Activated CD4-positive, alpha-beta T cell treated with anti-CD3 and anti-CD28 coated beads for 4 hours (primary cell): ENCODE measurements around the gene VPS54.
"Not testable (repeated sequence)": the region's sequence is repeated elsewhere in the genome, so short reads cannot be mapped to it uniquely, and the experiment has no call there.

Experiments used
- DNase-seq, 2 donors: peaks; one replicate each; pipeline ENCODE4 v3.0.0-alpha.2; 2020

Gene VPS54

DNA sequence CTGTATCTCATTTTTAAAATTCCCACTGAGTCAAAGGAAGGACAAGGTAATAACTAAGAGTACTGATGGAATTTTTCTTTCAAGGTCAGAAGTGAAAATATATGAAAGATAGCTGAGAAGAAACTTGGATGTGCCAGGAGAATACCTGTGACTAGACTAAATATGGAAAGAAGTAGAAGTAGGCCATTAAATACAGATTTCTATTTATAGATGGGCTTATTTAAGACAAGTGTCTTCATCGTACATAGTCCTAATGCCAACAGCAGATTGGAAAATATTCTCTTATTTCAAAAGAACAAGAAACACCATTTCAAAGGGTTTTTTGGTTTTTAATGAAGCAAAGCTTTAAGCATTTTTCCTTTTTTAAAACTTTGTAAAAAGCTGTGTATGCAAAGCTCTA lies 155.5 kb downstream of the VPS54 start:
- DNase-seq, result no peak

DNA sequence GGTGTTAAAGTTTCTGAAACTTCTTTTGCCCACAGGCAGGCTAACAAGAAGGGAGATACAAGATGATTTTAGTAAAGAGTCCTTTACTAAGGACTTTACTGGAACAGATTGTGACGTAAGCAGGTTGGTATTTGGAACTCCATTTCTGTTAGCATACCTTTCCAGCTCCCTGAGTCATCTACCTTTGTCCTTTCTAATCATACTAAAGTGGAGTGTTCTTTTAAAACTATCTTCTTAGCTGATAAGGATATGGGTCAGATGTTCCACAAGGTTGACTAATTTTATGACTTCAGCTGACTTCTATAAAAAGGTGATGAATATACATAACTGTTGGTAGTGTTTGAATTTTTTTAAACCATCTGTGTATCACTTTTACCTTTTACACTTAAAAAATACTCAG lies 156.4 kb downstream of the VPS54 start:
- no peak for DNase-seq

DNA sequence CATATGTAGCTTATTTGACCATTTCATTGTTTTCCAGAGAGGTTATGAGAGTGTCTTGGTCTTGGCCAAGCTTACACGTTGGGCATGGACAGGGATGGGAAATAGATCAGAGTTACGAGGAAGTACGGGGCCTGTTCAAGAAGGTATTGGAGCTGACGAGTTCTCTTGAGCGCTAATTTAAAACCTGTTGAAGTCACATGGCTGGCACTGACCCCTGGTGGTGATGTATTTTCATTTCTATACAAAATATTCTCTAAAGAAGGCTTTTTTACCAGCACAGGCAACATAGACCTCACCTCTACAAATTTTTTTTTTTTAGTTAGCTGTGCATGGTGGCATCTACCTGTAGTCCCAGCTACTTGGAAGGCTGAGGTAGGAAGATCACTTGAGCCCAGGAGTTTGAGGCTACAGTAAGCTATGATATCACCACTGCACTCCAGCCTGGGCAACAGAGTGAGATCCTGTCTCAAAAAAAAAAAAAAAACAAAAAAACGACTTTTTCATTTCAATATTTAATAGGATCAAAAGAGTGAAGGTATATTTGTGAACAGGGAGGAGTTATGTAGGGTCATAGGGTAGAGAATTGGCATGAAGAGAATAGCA lies 157.9 kb downstream of the VPS54 start:
- DNase-seq, result peak; percentile 60 to 73

DNA sequence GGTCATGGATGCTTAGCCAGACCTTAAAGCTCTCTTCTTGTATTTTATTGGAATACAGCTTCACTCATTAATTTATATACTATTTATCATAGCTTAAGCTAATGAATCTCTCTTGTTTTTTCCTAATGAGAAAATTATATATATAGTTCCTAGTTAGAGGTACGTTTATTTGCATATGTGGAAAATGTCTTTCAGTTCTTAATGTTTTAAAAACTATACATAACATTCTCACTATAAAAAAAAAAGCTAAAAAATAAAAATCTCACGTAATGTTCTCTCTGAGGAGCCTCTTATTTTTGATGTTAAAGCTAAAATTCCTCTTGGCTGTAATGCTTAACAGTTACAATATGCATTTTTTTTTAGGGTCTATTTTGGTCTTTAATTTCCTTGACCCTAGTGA lies 160.9 kb downstream of the VPS54 start:
- no peak for DNase-seq

DNA sequence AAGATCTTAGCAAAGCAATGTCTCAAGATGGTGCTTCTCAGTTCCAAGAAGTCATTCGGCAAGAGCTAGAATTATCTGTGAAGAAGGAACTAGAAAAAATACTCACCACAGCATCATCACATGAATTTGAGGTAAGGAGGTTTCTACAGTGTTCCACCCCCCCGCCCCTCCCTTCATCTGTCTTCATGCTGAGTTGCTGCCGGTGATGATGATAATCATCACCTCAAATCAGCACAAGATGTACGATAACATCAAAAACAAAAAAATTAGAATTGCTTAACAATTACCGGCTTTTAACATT lies 163.0 kb downstream of the VPS54 start:
- DNase-seq, result peak; percentile 38 to 58

DNA sequence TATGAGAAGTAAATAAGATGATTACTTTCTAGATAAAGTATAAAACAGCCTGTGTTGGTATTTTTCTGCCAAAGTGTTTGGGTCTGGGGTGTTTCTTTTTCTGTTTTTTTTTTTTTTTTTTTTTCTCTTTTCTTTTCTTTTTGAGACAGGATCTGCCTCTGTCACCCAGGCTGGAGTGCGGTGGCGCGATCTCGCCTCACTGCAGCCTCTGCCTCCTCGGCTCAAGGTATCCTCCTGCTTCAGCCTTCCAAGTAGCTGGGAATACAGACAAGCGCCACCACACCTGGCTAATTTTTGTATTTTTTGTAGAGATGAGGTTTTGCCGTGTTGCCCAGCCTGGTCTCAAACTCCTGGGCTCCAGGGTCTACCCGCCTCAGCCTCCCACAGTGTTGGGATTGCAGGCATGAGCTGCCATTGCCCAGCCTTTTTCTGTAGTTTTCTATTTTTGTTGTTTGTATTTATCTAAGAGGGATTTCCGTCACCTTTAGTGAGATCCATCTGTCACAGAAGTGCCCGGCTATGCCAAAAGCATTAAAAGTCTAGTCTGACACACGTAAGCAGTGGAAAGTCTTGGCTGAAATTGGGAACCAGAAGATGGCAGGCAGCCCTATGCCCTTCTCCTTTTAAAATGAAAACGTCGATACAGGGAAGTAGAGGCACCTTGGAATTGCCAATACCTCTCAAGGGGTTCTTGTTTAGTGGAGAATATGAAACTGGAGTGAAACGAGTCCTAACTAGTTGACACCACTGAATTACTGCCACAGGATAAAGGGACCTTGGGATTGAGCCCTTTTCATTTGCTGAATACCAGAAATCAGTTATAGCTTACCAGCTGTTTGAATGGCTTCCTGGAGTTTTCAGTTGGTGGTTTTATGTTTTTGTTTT lies 163.6 kb downstream of the VPS54 start:
- DNase-seq, result no peak

DNA sequence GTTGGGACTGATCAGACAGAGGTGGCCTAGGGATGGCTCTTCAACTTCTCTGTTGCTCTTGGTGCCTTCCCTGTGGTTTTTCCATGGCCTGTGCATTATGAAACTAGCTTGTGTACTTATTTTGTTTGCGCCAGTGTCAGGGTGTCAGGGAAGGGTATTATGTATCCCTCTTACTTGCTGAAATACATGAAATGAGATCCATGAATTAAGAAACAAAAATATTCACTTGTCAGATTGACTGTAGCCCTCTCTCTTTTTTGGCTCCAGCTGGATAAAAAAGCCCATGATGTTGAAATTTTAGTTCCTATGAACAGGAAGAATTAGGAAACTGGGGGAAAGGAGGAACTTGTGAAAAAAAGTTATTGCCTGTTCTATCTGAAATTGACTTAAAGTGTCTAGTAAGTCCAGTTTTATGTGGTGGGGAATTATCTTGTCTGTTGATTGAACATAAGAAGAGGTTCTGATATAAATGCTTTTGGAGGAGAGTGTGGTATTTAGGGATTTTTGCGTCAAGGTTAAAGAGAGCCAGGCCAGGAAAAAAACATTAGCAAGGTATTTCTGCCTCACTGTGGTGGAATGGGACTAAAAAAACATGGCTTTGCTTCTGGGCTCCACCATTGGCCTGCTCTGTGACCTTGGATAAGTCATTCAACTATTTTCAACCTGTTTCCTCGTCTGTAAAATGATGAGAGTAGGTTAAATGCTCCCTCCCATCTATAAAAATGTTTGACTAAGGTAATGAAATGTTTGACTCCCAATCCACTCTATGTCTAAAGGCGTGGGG lies 165.5 kb downstream of the VPS54 start:
- DNase-seq, result no peak

DNA sequence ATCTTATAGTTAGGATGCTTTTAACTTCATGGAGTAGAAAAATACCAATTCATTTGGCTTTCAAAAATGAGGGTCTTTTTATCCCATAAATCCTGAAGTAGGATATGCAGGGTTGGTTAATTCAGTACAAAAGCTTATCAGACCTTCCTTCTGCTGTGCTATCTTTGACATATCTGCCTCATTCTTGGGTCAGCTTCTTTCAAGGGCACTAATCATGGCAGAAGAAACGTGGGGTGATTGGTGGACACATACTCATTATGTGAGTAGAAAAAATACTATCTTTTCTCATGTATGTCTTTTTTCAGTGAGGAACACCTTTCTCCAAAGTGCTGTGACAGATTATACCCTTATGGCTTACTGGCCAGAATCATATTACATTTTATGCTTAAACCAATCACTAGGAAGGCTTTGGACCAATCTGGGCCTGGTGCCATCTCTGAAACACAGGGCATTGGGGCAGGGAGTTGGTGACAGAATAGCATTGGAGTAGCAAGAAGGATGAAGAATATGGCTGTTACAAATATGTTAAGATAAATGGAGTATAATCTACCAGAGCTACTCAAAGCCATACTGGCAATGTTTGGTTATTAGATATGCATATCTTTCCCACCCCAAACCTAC lies 167.4 kb downstream of the VPS54 start:
- DNase-seq, result no peak

DNA sequence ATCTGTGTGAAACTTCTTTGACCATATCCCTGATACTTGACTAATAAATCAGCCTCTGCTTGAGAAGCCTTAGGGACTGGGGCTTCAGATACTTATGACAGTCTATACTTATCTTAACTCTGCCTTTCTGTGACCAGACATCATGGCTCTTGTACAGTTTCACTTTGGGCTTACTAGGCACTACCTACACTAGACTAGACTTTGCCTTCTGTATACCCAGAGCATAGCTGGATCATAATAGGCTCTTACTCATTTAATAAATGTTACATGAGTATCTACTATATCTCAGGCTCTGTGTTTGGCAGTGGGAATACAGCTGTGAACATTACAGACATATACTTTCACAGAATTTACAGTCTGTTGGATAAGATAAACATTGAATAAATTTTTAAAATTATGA lies 168.6 kb downstream of the VPS54 start:
- no peak for DNase-seq

DNA sequence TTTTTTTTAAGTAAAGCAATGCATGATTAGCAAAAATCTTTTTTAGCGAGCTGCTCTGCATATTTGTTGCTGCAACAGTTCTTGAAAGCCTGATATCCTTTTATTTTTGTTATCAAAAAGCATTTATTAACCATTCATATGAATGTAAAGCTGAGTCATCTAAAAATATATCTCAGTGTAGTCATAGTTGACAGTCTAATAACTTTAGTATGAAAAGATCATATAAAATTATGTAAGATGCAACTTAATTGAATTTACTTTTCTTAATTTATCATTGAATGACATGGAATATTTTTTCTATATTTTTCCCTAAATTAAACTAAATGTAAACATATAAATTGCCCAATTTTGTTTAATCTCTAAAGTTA lies 169.0 kb downstream of the VPS54 start:
- DNase-seq, result no peak

DNA sequence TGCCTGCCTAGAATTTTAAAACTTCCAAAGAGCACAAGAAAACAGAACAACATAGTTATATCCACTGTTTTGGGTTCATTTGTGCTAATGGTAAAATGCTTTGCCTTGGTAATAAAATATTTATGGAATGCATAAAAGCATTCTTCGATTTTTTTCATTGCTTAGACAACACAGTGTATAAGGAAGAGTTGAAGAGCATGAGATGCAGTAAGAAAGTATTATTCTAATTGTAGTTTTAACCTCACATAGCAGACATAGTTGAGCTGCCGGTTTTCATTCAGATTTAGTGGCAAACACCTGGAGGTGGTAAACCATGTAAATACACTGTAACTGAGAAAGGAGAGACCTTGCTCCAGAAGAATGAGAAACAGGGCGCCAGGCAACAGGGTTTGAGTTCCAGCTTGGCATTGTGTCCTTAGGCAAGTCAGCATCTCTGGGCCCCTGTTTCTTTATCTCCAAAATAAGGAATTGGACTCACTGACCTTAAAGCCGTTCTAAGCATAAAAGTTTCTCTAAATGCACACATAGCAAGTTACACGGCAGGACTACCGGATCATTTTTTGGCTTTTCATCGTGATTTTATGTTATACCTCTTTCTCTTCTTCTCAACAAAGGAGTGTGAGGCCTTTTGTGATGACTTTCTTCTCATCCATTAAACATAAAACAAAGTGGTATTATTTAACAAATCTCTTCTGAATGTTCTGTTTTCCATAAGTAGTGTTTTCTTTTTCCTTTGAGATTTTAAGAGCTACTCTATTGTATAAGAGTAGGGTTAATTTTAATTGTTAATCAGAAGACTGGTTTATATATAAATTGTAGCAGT lies 169.6 kb downstream of the VPS54 start:
- DNase-seq, result no peak

DNA sequence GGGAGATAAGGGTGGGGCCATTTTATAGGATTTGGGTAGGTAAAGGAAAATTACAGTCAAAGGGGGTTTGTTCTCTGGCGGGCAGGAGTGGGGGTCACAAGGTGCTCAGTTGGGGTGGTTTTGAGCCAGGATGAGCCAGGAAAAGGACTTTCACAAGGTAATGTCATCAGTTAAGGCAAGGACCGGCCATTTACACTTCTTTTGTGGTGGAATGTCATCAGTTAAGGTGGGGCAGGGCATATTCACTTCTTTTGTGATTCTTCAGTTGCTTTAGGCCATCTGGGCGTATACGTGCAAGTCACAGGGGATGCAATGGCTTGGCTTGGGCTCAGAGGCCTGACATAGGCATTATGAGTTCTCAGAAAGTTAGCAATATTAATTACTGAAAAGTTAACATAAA lies 171.7 kb downstream of the VPS54 start:
- not testable (repeated sequence) for DNase-seq

DNA sequence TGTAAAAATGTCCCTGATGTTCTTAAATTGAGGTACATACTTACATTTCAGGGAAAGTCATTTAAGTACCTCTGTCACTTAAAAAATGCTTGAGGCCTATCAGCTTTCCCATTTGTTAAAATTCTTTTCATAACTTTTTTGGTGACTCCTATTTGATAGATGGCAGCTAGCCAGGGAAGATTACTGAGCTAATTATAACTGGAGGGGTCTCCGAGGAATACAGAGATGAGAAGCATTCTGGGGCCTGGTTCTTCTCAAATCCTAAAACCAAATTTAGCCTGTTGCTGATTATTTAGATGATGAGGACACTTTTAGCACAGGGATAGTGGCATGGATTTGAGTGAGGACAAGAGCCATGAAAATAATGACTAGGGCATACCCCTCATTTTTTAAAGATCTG lies 172.7 kb downstream of the VPS54 start:
- no peak for DNase-seq

DNA sequence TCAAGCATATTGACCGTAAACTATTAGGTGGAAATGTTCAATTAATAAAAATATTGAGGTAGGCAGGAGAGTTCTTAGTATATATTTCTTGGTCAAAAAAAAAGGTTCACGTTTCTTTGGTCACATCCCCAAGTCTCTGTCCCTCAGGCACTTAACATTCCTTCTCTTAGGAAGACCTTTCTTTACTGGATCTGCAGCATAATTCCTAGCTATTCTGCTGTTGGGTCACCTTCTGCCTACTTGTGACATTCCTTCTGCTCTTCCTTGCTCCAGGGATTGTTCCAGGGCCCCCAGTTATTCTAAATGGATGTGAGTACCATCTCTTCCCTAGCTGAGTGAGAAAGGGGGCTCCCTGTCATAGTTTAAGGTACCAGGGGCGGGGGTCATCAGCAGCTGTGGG lies 173.4 kb downstream of the VPS54 start:
- DNase-seq, result no peak

DNA sequence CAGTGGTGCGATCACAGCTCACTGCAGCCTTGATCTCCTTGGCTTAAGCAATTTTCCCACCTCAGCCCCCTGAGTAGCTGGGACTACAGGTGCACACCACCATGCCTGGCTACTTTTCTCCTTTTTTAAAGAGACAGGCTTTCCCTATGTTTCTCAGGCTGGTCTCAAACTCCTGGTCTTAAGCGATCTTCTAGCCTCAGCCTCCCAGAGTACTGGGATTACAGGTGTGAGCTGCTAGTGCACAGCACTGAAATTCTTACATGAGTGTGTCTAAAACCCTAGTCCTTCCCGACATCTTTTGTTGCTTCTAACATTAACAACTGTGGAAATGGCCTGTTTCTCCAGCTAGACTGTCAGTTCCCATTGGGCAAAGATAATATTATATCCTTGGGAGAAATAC lies 174.6 kb downstream of the VPS54 start:
- no peak for DNase-seq

DNA sequence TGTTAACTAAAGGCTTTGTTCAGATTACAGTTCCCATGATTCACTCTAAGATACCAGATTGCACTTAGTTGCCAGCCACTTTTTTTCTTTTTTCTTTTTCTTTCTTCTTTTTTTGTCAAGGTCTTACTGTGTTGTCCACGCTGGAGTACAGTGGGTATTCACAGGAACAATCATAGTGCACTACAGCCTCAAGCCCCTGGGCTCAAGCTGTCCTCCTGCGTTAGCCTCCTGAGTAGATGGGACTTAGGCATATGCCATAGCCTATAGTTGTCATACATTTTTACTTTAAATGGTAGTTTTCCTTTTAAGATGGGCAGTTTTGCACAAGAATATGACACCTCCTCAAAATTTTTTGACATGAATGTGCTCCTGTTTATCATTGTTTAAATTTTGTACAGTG lies 175.4 kb downstream of the VPS54 start:
- DNase-seq, result no peak

DNA sequence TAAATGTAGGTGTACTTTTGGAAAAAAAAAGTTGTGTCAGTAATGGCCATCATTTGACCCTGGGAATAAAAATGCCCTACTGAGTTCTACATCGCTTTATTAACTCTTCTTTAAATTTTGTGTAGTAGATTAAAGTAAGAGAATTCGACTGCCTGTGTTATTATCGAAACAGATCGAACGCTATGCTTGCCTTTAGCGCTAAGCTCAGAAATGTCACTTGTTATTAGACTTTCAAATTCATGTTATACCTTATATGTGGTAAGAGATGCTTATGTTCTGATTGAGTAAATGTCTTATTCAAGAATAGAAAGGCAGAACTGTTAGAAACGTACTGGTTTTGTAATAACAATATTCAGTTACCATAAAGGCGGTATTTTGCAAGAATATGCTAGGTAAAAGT lies 176.1 kb downstream of the VPS54 start:
- no peak for DNase-seq

DNA sequence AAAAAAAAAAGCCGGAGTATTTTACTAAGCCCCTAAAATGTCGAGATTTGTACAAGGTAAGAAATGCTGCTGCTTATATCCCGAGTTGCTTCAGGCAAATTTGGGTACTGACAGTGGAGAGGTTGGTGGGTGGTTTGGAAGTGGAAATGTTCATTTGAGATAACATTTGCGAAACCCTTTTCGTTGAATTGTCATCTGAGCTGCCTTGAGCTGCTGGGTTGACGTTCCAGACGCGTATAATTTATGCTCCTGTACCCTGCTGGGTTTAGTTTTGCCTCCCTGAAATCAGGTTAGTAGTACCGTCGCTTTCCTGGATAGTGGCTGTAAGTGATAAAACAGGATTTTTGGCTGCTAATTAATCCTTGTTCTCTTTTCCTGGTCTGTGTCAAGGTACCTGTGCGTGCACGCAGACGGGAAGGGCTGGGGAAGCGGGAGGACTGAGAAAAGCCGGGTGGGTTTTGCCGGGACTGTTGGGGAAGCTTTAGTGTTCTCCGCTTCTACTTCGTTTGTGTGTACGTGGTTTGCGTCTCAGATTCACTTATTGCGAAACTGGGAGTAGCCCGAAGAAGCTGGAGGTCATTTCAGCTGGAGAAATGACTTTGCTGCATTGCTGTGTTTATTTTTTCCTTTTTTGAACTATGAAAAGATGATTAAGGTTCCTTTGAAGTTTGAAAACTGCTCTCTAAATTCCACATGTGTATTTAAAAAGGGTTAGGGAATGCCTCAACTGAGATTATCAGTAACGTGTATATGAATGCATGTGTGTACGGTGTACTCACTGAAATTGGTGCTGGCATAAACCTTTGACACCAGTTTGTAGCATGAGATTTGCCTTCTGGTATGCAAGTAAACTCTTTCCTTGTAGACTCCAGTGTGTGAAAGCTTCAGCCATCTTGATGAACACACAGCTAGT lies 176.8 kb downstream of the VPS54 start:
- DNase-seq, result no peak
